Testis (tissue), 2 donors: ENCODE measurements around the gene PKHD1.

Source experiments
- CTCF ChIP-seq, 3 experiments: fragments of 450-650 bp in 2 of 3; fragments of 200-600 bp in 1 of 3; sonication (generic) in 1 of 3; IDR thresholded peaks; one replicate each; pipeline ENCODE4 v1.5.1; 2016 to 2019; ENCODE audit warnings: antibody characterized with exemption in 3 of 3, mild to moderate bottlenecking in 2 of 3, moderate library complexity in 1 of 3
- POLR2A ChIP-seq: fragments of 450-650 bp; IDR thresholded peaks from one replicate; pipeline ENCODE4 v1.6.1; 2017; ENCODE audit warnings: antibody characterized with exemption, mild to moderate bottlenecking, moderate library complexity

DNA sequence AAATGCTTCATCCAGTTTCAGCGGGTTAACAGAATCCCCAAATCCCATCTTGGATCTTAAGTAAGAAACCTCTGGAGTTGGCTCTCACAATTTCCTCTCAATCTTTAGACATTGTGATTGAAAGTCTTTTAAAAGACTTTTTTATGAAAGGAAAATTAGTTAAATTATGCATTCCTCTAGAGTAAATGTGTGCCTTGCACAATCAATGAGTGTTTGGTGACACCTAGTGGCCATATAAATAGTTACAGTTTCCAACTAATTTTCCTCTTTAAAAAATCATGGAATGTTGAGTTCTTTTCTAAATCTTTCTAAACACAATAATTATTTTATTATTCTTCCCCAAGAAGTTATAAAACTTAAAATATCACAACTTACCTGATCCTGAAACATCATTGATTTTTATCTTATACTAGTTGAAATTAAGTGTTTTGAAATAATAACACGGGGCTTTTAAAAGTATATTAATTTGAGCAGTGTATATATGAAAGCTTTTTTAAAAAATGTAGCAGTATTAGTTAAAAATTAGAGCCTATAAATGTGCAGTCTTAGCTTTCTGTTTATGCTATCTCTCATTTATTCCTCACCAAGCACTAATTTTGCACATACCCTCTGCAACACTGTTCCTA lies 66.4 kb downstream of the PKHD1 start:
- TF ChIP-seq CTCF (IDR thresholded peaks at IDR 0.05): peak; percentile 63 to 87 (median 76)
- no peak for TF ChIP-seq POLR2A
